Colonic mucosa (tissue), 4 donors: Measurements from ENCODE around the gene TUFT1. TPM values are rescaled to one million over a fixed set of nuclear protein-coding genes. Genes with fewer than 3 reads are reported as not detected.

Source experiments
- DNase-seq: peaks from one replicate; pipeline ENCODE4 v3.0.0-alpha.2; 2020
- H3K27ac ChIP-seq: fragments of 200-600 bp; one replicate; pipeline ENCODE4 v1.8.0; 2021
- H3K27me3 ChIP-seq: fragments of 200-600 bp; one replicate; pipeline ENCODE4 v1.8.0; 2021
- H3K36me3 ChIP-seq: fragments of 200-600 bp; one replicate; pipeline ENCODE4 v1.8.0; 2021
- H3K4me1 ChIP-seq: fragments of 200-600 bp; one replicate; pipeline ENCODE4 v1.8.0; 2021; ENCODE audit warnings: mild to moderate bottlenecking
- H3K4me3 ChIP-seq: fragments of 200-600 bp; one replicate; pipeline ENCODE4 v1.8.0; 2021
- H3K9ac ChIP-seq, 2 donors: one replicate each; pipeline ENCODE4 v1.7.0; 2013; ENCODE audit warnings: control low read depth in 2 of 2, low read depth in 2 of 2, low read length in 2 of 2
- H3K9me3 ChIP-seq: fragments of 200-600 bp; one replicate; pipeline ENCODE4 v1.8.0; 2021
- intact Hi-C: fragments of 100-400 bp; cut with DNase I; formaldehyde crosslinking; loops from one replicate; pipeline ENCODE4 v1.14.1; 2022
- total RNA-seq, 2 donors: library from RNA; stranded (reverse); fragmentation: NEBNext Ultra II Directional in 1 of 2; extraction: Animal tissue kit (Norgen Biotek cat#: 25700) in 1 of 2; gene quantifications; one replicate each; pipeline ENCODE4 v1.2.1, GENCODE V29; 2021
- TF ChIP-seq, protein P1 (sequence below): fragments of 200-600 bp; IDR thresholded peaks from one replicate; pipeline ENCODE4 v1.8.0; 2022; ENCODE audit warnings: antibody characterized with exemption, mild to moderate bottlenecking
- donor health status: healthy.
- donor health status: DM: no; HTN: no; CAD: no.
- donor health status: DM: no; HTN: no; CAD: no.

The TUFT1 gene
- total RNA-seq, 2 donors from 2014 or later: 25.5 to 40.6 TPM

DNA sequence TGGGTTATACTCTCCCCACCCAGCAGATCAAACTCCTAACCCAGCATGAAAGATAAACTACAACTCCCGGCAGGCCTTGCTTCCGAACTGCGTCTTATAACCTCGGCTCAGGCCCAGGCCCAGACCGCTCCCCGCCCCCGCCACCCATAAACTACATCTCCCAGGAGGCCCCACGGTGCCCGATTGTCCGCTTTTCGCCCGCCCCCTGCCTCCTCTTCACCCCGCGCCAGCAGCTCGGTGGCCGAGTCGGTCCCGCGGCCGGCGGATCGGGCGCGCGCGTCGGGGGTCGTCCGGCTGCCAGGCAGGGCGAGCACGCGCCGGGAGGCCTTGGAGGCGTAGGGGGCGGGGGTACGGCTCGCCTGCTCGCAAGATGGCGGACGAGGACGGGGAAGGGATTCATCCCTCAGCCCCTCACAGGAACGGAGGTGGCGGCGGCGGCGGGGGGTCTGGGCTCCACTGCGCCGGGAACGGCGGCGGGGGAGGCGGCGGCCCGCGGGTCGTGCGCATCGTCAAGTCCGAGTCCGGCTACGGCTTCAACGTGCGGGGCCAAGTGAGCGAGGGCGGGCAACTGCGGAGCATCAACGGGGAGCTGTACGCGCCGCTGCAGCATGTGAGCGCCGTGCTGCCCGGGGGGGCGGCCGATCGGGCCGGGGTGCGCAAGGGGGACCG, 71.9 kb downstream of the TUFT1 start, which contains the start of gene SNX27:
Gene SNX27, plus strand, starts transcription at position 219 of the 669 bp plus-strand sequence. Its CDS starts 152 bp downstream, at position 371.
- DNase-seq: peak; percentile 95
- H3K9ac ChIP-seq: peak within 1 kb of the TSS; percentile 92 to 94
- no peaks in the 10 kb centered on the region for H3K9me3 ChIP-seq
- H3K4me3 ChIP-seq: peak within 1 kb of the TSS; percentile 98
- TF ChIP-seq, protein P1, sequence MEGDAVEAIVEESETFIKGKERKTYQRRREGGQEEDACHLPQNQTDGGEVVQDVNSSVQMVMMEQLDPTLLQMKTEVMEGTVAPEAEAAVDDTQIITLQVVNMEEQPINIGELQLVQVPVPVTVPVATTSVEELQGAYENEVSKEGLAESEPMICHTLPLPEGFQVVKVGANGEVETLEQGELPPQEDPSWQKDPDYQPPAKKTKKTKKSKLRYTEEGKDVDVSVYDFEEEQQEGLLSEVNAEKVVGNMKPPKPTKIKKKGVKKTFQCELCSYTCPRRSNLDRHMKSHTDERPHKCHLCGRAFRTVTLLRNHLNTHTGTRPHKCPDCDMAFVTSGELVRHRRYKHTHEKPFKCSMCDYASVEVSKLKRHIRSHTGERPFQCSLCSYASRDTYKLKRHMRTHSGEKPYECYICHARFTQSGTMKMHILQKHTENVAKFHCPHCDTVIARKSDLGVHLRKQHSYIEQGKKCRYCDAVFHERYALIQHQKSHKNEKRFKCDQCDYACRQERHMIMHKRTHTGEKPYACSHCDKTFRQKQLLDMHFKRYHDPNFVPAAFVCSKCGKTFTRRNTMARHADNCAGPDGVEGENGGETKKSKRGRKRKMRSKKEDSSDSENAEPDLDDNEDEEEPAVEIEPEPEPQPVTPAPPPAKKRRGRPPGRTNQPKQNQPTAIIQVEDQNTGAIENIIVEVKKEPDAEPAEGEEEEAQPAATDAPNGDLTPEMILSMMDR: no peak
- H3K36me3 ChIP-seq: no peaks in the 10 kb centered on the region
- peak within 1 kb of the TSS; percentile 85 for H3K27ac ChIP-seq
- intact Hi-C loops: no loop called here
- no peaks in the 10 kb centered on the region for H3K4me1 ChIP-seq
- H3K27me3 ChIP-seq: no peaks in the 10 kb centered on the region

DNA sequence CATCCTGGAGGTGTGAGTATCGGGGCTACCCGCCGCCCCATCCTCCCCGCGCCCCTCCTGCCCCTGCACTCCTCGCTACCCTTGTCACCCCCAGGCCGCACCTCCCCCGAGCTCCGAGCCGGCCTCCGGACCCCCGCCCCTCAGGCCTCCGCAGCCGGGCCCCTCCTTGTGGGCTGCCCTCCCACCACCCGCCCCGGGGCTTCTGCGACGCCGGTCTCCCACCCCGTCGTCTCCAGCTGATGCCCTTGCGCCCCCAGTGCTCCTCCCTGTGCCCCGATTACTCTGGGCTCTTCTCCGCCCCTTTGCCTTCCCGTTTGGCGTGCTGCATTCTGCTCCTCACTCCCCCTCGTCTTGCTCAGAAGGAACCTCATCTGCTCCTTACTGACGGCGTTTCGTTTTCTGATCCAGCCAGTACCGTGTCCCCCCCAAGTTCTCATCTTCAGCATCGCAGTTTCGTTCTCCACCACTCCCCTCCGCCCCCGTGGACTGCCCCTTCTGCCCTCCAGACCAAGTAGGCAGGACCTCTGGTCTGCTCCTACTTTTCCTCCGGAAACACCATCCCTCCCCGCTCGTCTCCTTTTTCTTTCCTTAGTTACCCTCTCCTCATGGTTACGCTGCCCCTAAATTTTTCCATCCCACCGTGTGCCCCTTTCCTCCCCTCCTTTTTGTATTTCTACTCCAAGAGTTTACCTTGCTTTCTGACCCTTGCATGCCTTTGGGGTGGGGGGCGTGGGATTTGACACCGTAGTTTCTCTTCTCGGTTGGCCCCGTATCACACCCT, 72.6 kb downstream of the TUFT1 start:
- peak overlapping the region; percentile 92 to 94 for H3K9ac ChIP-seq
- peak overlapping the region; percentile 85 for H3K27ac ChIP-seq
- peak overlapping the region; percentile 98 for H3K4me3 ChIP-seq
- no peaks in the 10 kb centered on the region for H3K36me3 ChIP-seq
- no peaks in the 10 kb centered on the region for H3K27me3 ChIP-seq
- no peaks in the 10 kb centered on the region for H3K9me3 ChIP-seq
- DNase-seq: peak; percentile 44
- no peaks in the 10 kb centered on the region for H3K4me1 ChIP-seq
- TF ChIP-seq, protein P1: no peak
- intact Hi-C loops: no loop called here

DNA sequence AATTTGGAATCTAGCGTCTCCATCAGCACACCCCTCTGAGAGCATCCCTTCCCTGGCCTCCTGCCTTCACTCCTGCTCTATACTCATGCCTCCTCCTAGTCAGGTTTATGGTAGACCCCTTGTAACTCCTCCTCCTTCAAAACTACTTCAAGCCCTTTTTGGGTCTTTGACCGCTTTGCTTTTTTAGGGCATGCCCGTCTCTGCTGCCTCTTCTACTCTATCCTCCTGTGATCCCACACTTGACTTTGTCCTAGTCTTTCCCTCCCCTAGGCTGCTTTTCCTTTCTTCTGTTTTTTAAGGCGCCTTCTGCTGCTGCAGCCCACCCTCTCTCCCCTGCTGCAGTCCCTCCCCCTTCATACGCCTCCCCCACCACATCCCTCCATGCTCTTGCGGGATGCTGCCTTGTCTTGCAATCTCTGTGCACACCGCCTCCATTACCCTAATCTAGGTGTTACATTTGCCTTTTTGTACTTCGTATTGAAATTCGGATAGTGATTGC, 73.2 kb downstream of the TUFT1 start:
- H3K4me1 ChIP-seq: no peaks in the 10 kb centered on the region
- H3K4me3 ChIP-seq: peak overlapping the region; percentile 98
- no peaks in the 10 kb centered on the region for H3K27me3 ChIP-seq
- DNase-seq: no peak
- H3K9me3 ChIP-seq: no peaks in the 10 kb centered on the region
- peak overlapping the region; percentile 85 for H3K27ac ChIP-seq
- intact Hi-C loops: no loop called here
- TF ChIP-seq, protein P1: no peak
- no peaks in the 10 kb centered on the region for H3K36me3 ChIP-seq
- H3K9ac ChIP-seq: peak overlapping the region; percentile 92 to 94

DNA sequence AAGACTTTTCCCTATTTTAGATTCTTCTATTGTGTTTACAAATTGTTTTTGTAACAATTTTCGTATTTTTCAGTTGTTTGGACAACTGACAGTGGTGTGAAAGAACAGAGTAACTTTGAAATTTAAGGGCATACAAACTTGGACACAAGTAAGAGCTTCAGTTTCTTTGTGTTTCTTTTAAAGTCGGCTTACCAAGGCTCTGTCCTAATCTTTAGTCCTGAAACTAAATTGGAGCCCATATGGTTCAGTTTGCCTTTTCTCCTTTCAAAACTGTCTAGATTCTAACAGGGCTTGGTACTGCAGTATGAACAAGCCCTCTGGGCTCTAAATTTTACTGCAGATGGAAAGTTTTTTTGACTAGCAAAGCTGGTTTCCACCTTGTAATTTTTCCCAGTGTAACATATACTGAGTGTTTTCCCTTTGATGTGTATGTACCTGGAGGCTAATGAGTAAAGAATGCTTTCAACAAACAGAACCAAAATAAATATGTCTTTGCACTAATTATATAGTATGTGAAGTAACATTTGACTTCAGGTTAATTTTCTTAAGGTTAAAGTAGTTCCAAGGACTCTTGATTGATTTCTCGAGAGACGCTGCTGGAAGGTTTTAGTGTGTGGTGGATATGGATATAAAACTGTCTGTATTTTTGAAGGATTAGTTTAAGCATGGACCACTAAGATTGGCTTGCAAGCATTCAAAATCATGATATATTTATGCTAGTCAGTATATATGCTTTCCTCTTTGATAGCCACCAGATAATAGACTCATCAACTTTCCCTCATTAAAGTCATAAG, 75.8 kb downstream of the TUFT1 start:
- Histone ChIP-seq H3K4me1 (peaks cover 7% of the 10 kb centered on the region), H3K4me3 (no peak overlapping the region), H3K9me3 (no peaks in the 10 kb centered on the region), H3K9ac (no peak overlapping the region), H3K27me3 (no peaks in the 10 kb centered on the region), H3K27ac (no peak overlapping the region), H3K36me3 (no peaks in the 10 kb centered on the region)
- TF ChIP-seq, protein P1: no peak
- DNase-seq: no peak
- intact Hi-C loops: no loop called here

DNA sequence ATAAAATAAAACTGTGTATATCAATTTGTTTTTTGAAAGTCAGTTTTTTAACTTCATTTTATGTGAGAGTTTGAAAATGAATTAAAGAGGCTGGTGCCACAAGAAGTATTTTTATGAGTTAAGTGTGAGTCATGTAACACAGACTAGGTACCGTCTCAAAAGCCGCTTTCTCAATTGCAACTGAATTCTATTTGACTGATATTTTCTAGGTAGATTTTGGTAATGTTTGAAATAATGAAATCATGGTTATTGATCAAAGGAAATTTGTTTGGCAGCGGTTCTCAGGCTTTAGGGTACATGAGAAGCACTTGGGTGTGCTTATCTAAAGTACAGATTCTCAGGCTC, 76.4 kb downstream of the TUFT1 start:
- no peak for DNase-seq
- H3K9ac ChIP-seq: no peak overlapping the region
- no peak overlapping the region for H3K27ac ChIP-seq
- intact Hi-C loops: no loop called here
- no peaks in the 10 kb centered on the region for H3K36me3 ChIP-seq
- TF ChIP-seq, protein P1: no peak
- H3K4me1 ChIP-seq: peaks cover 7% of the 10 kb centered on the region
- no peaks in the 10 kb centered on the region for H3K9me3 ChIP-seq
- no peaks in the 10 kb centered on the region for H3K27me3 ChIP-seq
- no peak overlapping the region for H3K4me3 ChIP-seq
